ENCODE measurements around the gene BBS12. TPM values are rescaled to one million over a fixed set of nuclear protein-coding genes. Genes with fewer than 3 reads are reported as not detected.

BBS12 gene
- total and polyA plus RNA-seq, 9 of the 15 experiments (the other 6 are each of a cell fraction or from before 2014, with no cell fraction given) = 2.7 to 6.5 (median 3.3) TPM

GRCh38 chr4:122744229-122744628 is 11.7 kb downstream of the BBS12 start:
- intact Hi-C loops (cut with micrococcal nuclease) (no loop called here), in situ Hi-C loops (cut with MboI) (no loop called here)
- ChIA-PET CTCF (ENCODE audit: low intra/inter-chr PET ratio) (no interaction called here), POLR2A (interaction anchor here (1.1 kb wide), 1 partner anchor 12 kb away, joined by 10 read pairs; the partner anchor contains the start of gene BBS12)
- FAIRE-seq (no peak), DNase-seq (ENCODE audit: extremely low read depth in 1 of 4, low spot score in 3 of 4) (no peak), ATAC-seq (peak; percentile 32; the same call in 2 of the 3 replicates)
- no TSS peak for BruUV-seq (replicated peaks)
- Histone ChIP-seq H3K9me1 (ENCODE audit: control insufficient read depth, insufficient read depth, low read length) (no peaks in the 10 kb centered on the region), H2AFZ (ENCODE audit: low read depth, low read length) (no peak overlapping the region), H3K27me3 (ENCODE audit: control insufficient read depth in 2 of 2, insufficient read depth in 2 of 2, low read length in 2 of 2) (no peaks in the 10 kb centered on the region), H3K9ac (ENCODE audit: insufficient read depth in 1 of 2, low read depth in 2 of 2, low read length in 2 of 2) (no peak overlapping the region), H4K20me1 (replicated peaks; ENCODE audit: control insufficient read depth, insufficient read depth, low read length) (no peaks in the 10 kb centered on the region), H3K36me3 (ENCODE audit: control insufficient read depth, insufficient read depth, low read length) (peaks cover 20% of the 10 kb centered on the region; the same call in 2 of the 3 replicates), H3K4me2 (ENCODE audit: insufficient read depth, low read length) (no peak overlapping the region), H3K9me3 (replicated peaks; ENCODE audit: control insufficient read depth, insufficient read depth, low read depth, low read length) (peaks cover 10% of the 10 kb centered on the region), H3K27ac (ENCODE audit: extremely low read depth, low read depth, low read length) (no peak overlapping the region), H3K79me2 (ENCODE audit: control insufficient read depth, insufficient read depth, low read length) (no peaks in the 10 kb centered on the region), H3K4me1 (replicated peaks in 1 of 2; ENCODE audit: control insufficient read depth in 2 of 2, insufficient read depth in 2 of 2, low read length in 2 of 2) (peaks cover 0 to 31% of the 10 kb centered on the region in 2 experiments; a peak in 3 of 5 replicates), H3K4me3 (no peak overlapping the region)
- peak; percentile 10; the same call in 1 of the 2 replicates for TF ChIP-seq SOX6 (IDR thresholded peaks at IDR 0.05)
- TF ChIP-seq DLX4 (CRISPR knock-in tag; IDR thresholded peaks at IDR 0.05) = no peak
- TF ChIP-seq SPI1 (IDR thresholded peaks at IDR 0.05; ENCODE audit: borderline replicate concordance, low read depth, low read length) = peak; percentile 92
- WGBS (ENCODE audit: insufficient coverage, low coverage, missing lambda C conversion rate) = 80% methylated on average over 1 of the region's 1 CpG

- FAIRE-seq (no peak), ATAC-seq (no peak), DNase-seq (ENCODE audit: extremely low read depth in 1 of 4, low spot score in 3 of 4) (no peak)
- H3K4me2 ChIP-seq (ENCODE audit: insufficient read depth, low read length) = no peak overlapping the region
- H3K9me1 ChIP-seq (ENCODE audit: control insufficient read depth, insufficient read depth, low read length) = no peaks in the 10 kb centered on the region
- peak overlapping the region; percentile 76 for H2AFZ ChIP-seq (ENCODE audit: low read depth, low read length)
- WGBS (ENCODE audit: insufficient coverage, low coverage, missing lambda C conversion rate) = 37% methylated on average over 2 of the region's 2 CpGs
- peaks cover 16% of the 10 kb centered on the region for H3K9me3 ChIP-seq (replicated peaks; ENCODE audit: control insufficient read depth, insufficient read depth, low read depth, low read length)
- peaks cover 0 to 42% of the 10 kb centered on the region in 2 experiments; a peak in 3 of 5 replicates for H3K4me1 ChIP-seq (replicated peaks in 1 of 2; ENCODE audit: control insufficient read depth in 2 of 2, insufficient read depth in 2 of 2, low read length in 2 of 2)
- BruUV-seq (replicated peaks) = no TSS peak
- intact Hi-C loops (cut with micrococcal nuclease) = no loop called here
- H3K79me2 ChIP-seq (ENCODE audit: control insufficient read depth, insufficient read depth, low read length) = peaks cover 11% of the 10 kb centered on the region; the same call in 1 of the 3 replicates
- H3K27ac ChIP-seq (ENCODE audit: extremely low read depth, low read depth, low read length) = peak overlapping the region; percentile 50; the same call in 2 of the 3 replicates
- H3K27me3 ChIP-seq (ENCODE audit: control insufficient read depth in 2 of 2, insufficient read depth in 2 of 2, low read length in 2 of 2) = no peaks in the 10 kb centered on the region
- H4K20me1 ChIP-seq (replicated peaks; ENCODE audit: control insufficient read depth, insufficient read depth, low read length) = no peaks in the 10 kb centered on the region
- H3K36me3 ChIP-seq (ENCODE audit: control insufficient read depth, insufficient read depth, low read length) = peaks cover 20% of the 10 kb centered on the region; the same call in 2 of the 3 replicates
- in situ Hi-C loops (cut with MboI) = no loop called here
- no peak overlapping the region for H3K9ac ChIP-seq (ENCODE audit: insufficient read depth in 1 of 2, low read depth in 2 of 2, low read length in 2 of 2)
- no peak overlapping the region for H3K4me3 ChIP-seq
- CTCF ChIA-PET (ENCODE audit: low intra/inter-chr PET ratio) = no interaction called here
- POLR2A ChIA-PET = interaction anchor here (0.6 kb wide), 1 partner anchor 64 kb away, joined by 3 read pairs; no protein-coding TSS in a partner anchor
- TF ChIP-seq C11orf30 (IDR thresholded peaks at IDR 0.05; ENCODE audit: low read depth) (no peak), ZNF324 (CRISPR knock-in tag; IDR thresholded peaks at IDR 0.05) (no peak)
These were observed 14.0 kb downstream of the BBS12 start for GRCh38 chr4:122746485-122746965.

Data from K562 (cell line).